Liver (tissue), 5 donors: ENCODE data around the gene STX12. TPM values are rescaled to one million over a fixed set of nuclear protein-coding genes. Genes with fewer than 3 reads are reported as not detected.

ENCODE experiments used
- polyA plus RNA-seq, 2 donors: library from polyadenylated mRNA; stranded (reverse) in 1 of 2; unstranded in 1 of 2; fragments of 200-250 nt in 1 of 2; fragments of >200 nt in 1 of 2; fragmentation: Nextera tagmentation in 1 of 2; extraction: Ambion mirVana in 1 of 2; gene quantifications; one replicate each; pipeline versions ENCODE4 v1.2.1 to v1.2.3, GENCODE V29; 2013 to 2015
- small RNA-seq: library from RNA; depleted of rRNA; stranded (forward); fragments of <200 nt; gene quantifications from one replicate; pipeline ENCODE3, GENCODE V24; 2014
- total RNA-seq, 2 donors: library from RNA; depleted of rRNA; stranded (reverse); fragments of >200 nt; gene quantifications; one replicate each; pipeline ENCODE4 v1.2.3, GENCODE V29; 2014
- donor health status: healthy.
- donor health status: healthy.
- donor health status: healthy.

The STX12 gene
- total and polyA plus RNA-seq, 4 donors, result 10.0 to 23.3 (median 13.7) TPM

Small RNA genes lying within 50 kb of the gene (small RNA-seq; reads per million reads assigned to genes)
- gene AL020997.2 (not detected), gene RNU6-1245P (not detected), gene SCARNA1 (51.1 reads per million, percentile 97 among the genes with 10 or more reads in this experiment)

Other genes with a start within 250 kb of the STX12 start
- 1 to 10 TPM; 4.7 to 6.3 TPM for gene AHDC1, start 169.1 kb upstream of the STX12 start, total RNA-seq
- gene AHDC1, start 169.1 kb upstream of the STX12 start, polyA plus RNA-seq, result 1 to 10 TPM; 2.4 to 6.5 TPM
- gene FGR, start 138.0 kb upstream of the STX12 start, total RNA-seq, result 10 to 100 TPM in 1 of 2 donors, 1 to 10 TPM in 1; 7.8 to 20.2 TPM
- 1 to 10 TPM; 2.8 to 4.6 TPM for gene FGR, start 138.0 kb upstream of the STX12 start, polyA plus RNA-seq
- 10 to 100 TPM in 1 of 2 donors, 1 to 10 TPM in 1; 5.9 to 52.4 TPM for gene IFI6, start 101.0 kb upstream of the STX12 start, total RNA-seq
- gene IFI6, start 101.0 kb upstream of the STX12 start, polyA plus RNA-seq, result 100 to 1,000 TPM; 286 to 339 TPM
- 1 to 10 TPM; 4.3 to 7.4 TPM for gene FAM76A, start 47.3 kb upstream of the STX12 start, total RNA-seq
- gene FAM76A, start 47.3 kb upstream of the STX12 start, polyA plus RNA-seq, result 1 to 10 TPM; 1.7 to 5.6 TPM
- 10 to 100 TPM; 19.0 to 20.5 TPM for gene PPP1R8, start 57.6 kb downstream of the STX12 start, total RNA-seq
- gene PPP1R8, start 57.6 kb downstream of the STX12 start, polyA plus RNA-seq, result 10 to 100 TPM in 1 of 2 donors, 1 to 10 TPM in 1; 3.1 to 15.9 TPM
- 10 to 100 TPM; 15.4 to 17.7 TPM for gene THEMIS2, start 99.3 kb downstream of the STX12 start, total RNA-seq
- gene THEMIS2, start 99.3 kb downstream of the STX12 start, polyA plus RNA-seq, result 1 to 10 TPM; 4.9 to 6.1 TPM
- gene RPA2, start 141.4 kb downstream of the STX12 start, total RNA-seq, result 10 to 100 TPM; 10.6 to 40.4 TPM
- gene RPA2, start 141.4 kb downstream of the STX12 start, polyA plus RNA-seq, result 10 to 100 TPM in 1 of 2 donors, 1 to 10 TPM in 1; 8.7 to 13.9 TPM
- gene SMPDL3B, start 161.8 kb downstream of the STX12 start, total RNA-seq, result under 1 TPM; 0.33 to 0.37 TPM
- gene SMPDL3B, start 161.8 kb downstream of the STX12 start, polyA plus RNA-seq, result under 1 TPM; 0.24 to 0.31 TPM
- 1 to 10 TPM; 5.3 to 8.1 TPM for gene XKR8, start 186.8 kb downstream of the STX12 start, total RNA-seq
- gene XKR8, start 186.8 kb downstream of the STX12 start, polyA plus RNA-seq, result 1 to 10 TPM; 4.9 to 7.2 TPM